Sigmoid colon (tissue), 4 donors: Measurements from ENCODE around the gene RYR3.

Experiments
- CTCF ChIP-seq, 4 experiments: fragments of 450-650 bp in 3 of 4; fragments of 200-600 bp in 1 of 4; IDR thresholded peaks; one replicate each; pipeline ENCODE4 v1.5.1; 2016 to 2019; ENCODE audit warnings: antibody characterized with exemption in 4 of 4, mild to moderate bottlenecking in 3 of 4, moderate library complexity in 2 of 4
- EP300 ChIP-seq, 4 donors: sonication (generic); formaldehyde crosslinking; IDR thresholded peaks; one replicate each; pipeline ENCODE4 v1.6.1; 2017; ENCODE audit warnings: antibody characterized with exemption in 4 of 4
- POLR2AphosphoS5 ChIP-seq, 4 donors: sonication (generic); formaldehyde crosslinking; IDR thresholded peaks; one replicate each; pipeline ENCODE4 v1.6.1; 2017; ENCODE audit warnings: antibody characterized with exemption in 4 of 4

DNA sequence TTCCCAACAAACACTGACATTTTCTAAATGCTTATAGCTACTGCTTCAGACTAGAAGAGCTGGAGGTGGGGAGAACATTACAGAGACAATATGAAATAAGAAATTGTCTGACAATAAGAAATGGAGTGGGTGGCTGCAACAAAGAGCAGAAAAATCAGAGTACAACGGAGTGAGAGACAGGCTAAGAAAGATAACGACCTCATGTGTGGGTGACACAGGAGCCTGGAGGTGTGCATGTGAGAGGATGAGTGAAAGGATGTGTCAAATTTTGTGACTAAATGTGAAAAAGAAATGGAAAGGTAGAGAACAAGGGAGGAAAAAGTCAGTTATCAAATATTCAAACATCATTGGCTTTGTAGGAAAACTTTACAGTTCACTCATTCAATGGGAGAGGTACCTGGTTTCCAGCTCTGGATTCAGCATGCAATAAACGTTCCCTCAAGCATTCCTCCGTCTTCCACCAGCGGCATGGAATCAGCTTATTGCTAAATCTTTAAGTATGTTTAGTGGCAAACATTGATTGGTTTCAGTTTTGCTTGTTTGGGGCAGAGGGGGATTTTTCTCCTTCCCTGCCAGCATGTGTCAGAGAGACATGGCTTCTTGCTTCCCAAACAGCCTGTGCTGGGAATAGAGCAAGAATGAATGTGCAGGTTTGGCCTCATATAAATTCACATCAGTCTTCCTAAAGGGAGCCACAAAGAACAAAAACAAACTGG lies 553.8 kb downstream of the RYR3 start:
- TF ChIP-seq CTCF (IDR thresholded peaks at IDR 0.05) (no peak), EP300 (IDR thresholded peaks at IDR 0.05) (no peak), POLR2AphosphoS5 (IDR thresholded peaks at IDR 0.05) (no peak)
